PC-9 (cell line): Measurements from ENCODE around the gene EPB41L4B. TPM values are rescaled to one million over a fixed set of nuclear protein-coding genes. Genes with fewer than 3 reads are reported as not detected.

Experiments
- BruUV-seq: library from RNA; stranded (reverse); fragments of 400-500 nt; replicated peaks from 2 replicates; lab custom pipeline; 2021; lab: Mats Ljungman, UMichigan
- CTCF ChIA-PET: fragments of 300-600 bp; sonication (Branson Sonifier 250); formaldehyde crosslinking; loops from one replicate; lab custom pipeline; 2022; ENCODE audit warnings: antibody characterized with exemption; lab: Charles Lee
- POLR2A ChIA-PET: fragments of 300-600 bp; sonication (Branson Sonifier 250); formaldehyde crosslinking; loops from one replicate; lab custom pipeline; 2022; ENCODE audit warnings: antibody characterized with exemption; ENCODE audit not compliant: unreplicated experiment; lab: Charles Lee
- DNase-seq, 2 experiments: peaks; one replicate each; pipeline versions ENCODE4 v3.0.0 to v3.0.0-alpha.2; 2015 to 2022; ENCODE audit warnings: mixed read lengths in 1 of 2
- H2AFZ ChIP-seq: fragments of 200-600 bp; sonication (generic); 2 replicates; pipeline ENCODE4 v1.8.1; 2017; ENCODE audit warnings: antibody characterized with exemption
- H3F3A ChIP-seq: fragments of 200-600 bp; sonication (generic); 2 replicates; pipeline ENCODE4 v1.8.1; 2017; ENCODE audit warnings: antibody characterized with exemption, mild to moderate bottlenecking, low read depth; ENCODE audit not compliant: insufficient read depth
- H3K27ac ChIP-seq: fragments of 200-600 bp; sonication (generic); 2 replicates; pipeline ENCODE4 v1.6.1; 2016; ENCODE audit warnings: mixed run types
- H3K27me3 ChIP-seq: fragments of 200-600 bp; sonication (generic); 2 replicates; pipeline ENCODE4 v1.6.1; 2016; ENCODE audit warnings: low read depth, mixed run types; ENCODE audit not compliant: insufficient read depth
- H3K36me3 ChIP-seq: fragments of 200-600 bp; sonication (generic); 2 replicates; pipeline ENCODE4 v1.6.1; 2016; ENCODE audit warnings: low read depth, mixed run types
- H3K4me1 ChIP-seq: fragments of 200-600 bp; sonication (generic); replicated peaks from 2 replicates; pipeline ENCODE4 v1.6.1; 2016; ENCODE audit warnings: mixed run types; ENCODE audit not compliant: insufficient read depth
- H3K4me2 ChIP-seq: fragments of 200-600 bp; sonication (generic); 2 replicates; pipeline ENCODE4 v1.6.1; 2017; ENCODE audit warnings: mixed run types
- H3K4me3 ChIP-seq: fragments of 200-600 bp; sonication (generic); 2 replicates; pipeline ENCODE4 v1.6.1; 2016; ENCODE audit warnings: mixed run types
- H3K79me2 ChIP-seq: fragments of 200-600 bp; sonication (generic); 2 replicates; pipeline ENCODE4 v1.6.1; 2017; ENCODE audit warnings: low read depth, mixed run types
- H3K9me2 ChIP-seq: fragments of 200-600 bp; sonication (generic); 2 replicates; pipeline ENCODE4 v1.8.1; 2017; ENCODE audit warnings: mild to moderate bottlenecking; ENCODE audit not compliant: insufficient read depth
- H3K9me3 ChIP-seq: fragments of 200-600 bp; sonication (generic); 2 replicates; pipeline ENCODE4 v1.8.1; 2016; ENCODE audit warnings: low read depth; ENCODE audit not compliant: insufficient read depth
- H4K20me1 ChIP-seq: fragments of 200-600 bp; sonication (generic); 2 replicates; pipeline ENCODE4 v1.8.1; 2017; ENCODE audit not compliant: insufficient read depth
- EZH2 ChIP-seq: fragments of 200-600 bp; sonication (generic); IDR thresholded peaks from 2 replicates; pipeline ENCODE4 v1.8.0; 2017; ENCODE audit warnings: antibody characterized with exemption, low read depth
- intact Hi-C: fragments of 100-400 bp; cut with micrococcal nuclease; formaldehyde crosslinking; loops from one replicate; pipeline ENCODE4 v1.10.0; 2022; ENCODE audit not compliant: unreplicated experiment
- total RNA-seq: library from RNA; stranded (reverse); gene quantifications from 2 replicates; pipeline ENCODE4 v1.2.3, GENCODE V29; 2021
- TF ChIP-seq, protein P1 (sequence below): fragments of 200-600 bp; sonication (generic); conservative IDR thresholded peaks from 2 replicates; pipeline ENCODE4 v1.6.1; 2017; ENCODE audit warnings: mixed run types, antibody characterized with exemption, mild to moderate bottlenecking, moderate library complexity

Gene EPB41L4B
- total RNA-seq, 1 experiment from 2014 or later = 4.2 TPM

DNA sequence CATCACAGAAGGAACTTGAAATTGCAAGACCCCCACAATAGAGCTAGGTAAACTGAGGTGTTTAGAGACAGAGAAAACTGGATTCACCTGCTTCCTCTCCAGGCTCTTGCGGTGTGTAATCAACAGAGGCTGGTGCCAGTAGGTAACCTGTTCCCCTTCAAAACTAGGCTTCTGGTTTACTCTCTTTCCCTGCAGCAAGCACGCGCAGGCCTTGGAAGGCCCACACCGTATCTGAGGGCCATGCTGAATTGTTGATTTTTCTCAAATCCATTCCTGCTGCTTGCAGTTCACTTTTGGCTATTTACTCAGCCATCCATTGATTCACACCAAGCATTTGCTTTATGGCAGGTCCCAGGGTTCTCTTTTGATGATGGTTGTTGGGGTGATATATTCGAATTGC is 153.1 kb downstream of the EPB41L4B start:
- TF ChIP-seq, protein P1, sequence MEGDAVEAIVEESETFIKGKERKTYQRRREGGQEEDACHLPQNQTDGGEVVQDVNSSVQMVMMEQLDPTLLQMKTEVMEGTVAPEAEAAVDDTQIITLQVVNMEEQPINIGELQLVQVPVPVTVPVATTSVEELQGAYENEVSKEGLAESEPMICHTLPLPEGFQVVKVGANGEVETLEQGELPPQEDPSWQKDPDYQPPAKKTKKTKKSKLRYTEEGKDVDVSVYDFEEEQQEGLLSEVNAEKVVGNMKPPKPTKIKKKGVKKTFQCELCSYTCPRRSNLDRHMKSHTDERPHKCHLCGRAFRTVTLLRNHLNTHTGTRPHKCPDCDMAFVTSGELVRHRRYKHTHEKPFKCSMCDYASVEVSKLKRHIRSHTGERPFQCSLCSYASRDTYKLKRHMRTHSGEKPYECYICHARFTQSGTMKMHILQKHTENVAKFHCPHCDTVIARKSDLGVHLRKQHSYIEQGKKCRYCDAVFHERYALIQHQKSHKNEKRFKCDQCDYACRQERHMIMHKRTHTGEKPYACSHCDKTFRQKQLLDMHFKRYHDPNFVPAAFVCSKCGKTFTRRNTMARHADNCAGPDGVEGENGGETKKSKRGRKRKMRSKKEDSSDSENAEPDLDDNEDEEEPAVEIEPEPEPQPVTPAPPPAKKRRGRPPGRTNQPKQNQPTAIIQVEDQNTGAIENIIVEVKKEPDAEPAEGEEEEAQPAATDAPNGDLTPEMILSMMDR = no peak
- no peak for TF ChIP-seq EZH2
- Histone ChIP-seq H3K4me1 (no peaks in the 10 kb centered on the region), H3K36me3 (no peaks in the 10 kb centered on the region), H4K20me1 (no peaks in the 10 kb centered on the region), H3K9me3 (no peaks in the 10 kb centered on the region), H3K79me2 (no peaks in the 10 kb centered on the region), H3K27ac (no peak overlapping the region), H3K4me2 (no peak overlapping the region), H3K9me2 (no peaks in the 10 kb centered on the region), H2AFZ (no peak overlapping the region), H3K4me3 (no peak overlapping the region), H3F3A (no peaks in the 10 kb centered on the region), H3K27me3 (no peaks in the 10 kb centered on the region)
- DNase-seq = no peak
- POLR2A ChIA-PET = no interaction called here
- CTCF ChIA-PET = no interaction called here
- BruUV-seq = no TSS peak
- intact Hi-C loops = no loop called here

DNA sequence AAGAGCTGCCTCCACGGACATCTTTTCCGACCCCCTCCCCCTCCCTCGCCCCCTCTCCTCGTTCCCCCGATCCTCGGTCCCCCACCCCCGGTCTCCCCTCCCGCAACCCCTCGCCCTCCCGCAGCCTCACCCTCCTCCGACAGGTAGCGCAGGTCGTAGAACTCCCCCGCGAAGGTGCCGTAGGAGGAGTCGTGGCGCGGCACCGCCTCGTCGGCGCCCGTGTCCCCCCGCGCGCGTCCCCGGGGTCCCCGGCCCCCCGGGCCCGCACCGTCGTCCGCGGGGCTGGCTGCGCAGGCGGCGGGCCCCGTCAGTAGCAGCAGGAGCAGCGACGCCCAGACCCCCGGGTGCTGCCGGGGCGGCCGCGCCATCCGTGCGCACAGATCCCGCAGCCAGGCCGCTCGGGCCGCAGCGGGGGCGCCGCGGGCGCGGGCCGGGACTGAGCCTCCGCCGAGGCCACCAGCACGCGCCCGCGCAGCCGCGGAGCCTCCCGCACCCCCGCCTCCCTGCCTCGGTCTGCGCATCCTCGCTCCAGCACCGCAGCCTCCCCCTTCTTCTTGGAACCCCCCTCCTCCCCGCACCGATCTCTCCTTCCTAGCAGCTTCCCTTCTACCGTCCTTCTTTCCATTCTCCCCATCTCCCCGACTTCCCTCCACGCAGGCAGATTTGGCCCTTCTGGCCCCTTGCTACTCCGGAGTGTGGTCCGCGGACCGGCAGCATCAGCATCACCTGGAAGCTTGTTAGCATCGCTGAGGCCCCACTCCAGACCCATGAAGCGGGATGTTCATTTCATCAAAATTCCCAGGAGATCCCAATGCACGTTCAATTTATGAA is 153.9 kb downstream of the EPB41L4B start, which contains the start of gene FRRS1L:
TSS of gene FRRS1L (minus strand) at position 479 of the 831 bp plus-strand sequence. CDS start at position 368, 111 bp downstream.
- intact Hi-C loops = no loop called here
- H3K9me2 ChIP-seq = no peaks in the 10 kb centered on the region
- ChIA-PET POLR2A (no interaction called here), CTCF (no interaction called here)
- TF ChIP-seq, protein P1 = no peak
- no peak for TF ChIP-seq EZH2
- H3K4me3 ChIP-seq = no peak within 1 kb of the TSS
- H3K27ac ChIP-seq = no peak within 1 kb of the TSS
- BruUV-seq = no TSS peak
- no peaks in the 10 kb centered on the region for H3K27me3 ChIP-seq
- no peaks in the 10 kb centered on the region for H3F3A ChIP-seq
- no peaks in the 10 kb centered on the region for H3K4me1 ChIP-seq
- no peak for DNase-seq
- H3K4me2 ChIP-seq = no peak within 1 kb of the TSS
- no peaks in the 10 kb centered on the region for H3K79me2 ChIP-seq
- no peak within 1 kb of the TSS for H2AFZ ChIP-seq
- H3K36me3 ChIP-seq = no peaks in the 10 kb centered on the region
- H4K20me1 ChIP-seq = no peaks in the 10 kb centered on the region
- no peaks in the 10 kb centered on the region for H3K9me3 ChIP-seq

DNA sequence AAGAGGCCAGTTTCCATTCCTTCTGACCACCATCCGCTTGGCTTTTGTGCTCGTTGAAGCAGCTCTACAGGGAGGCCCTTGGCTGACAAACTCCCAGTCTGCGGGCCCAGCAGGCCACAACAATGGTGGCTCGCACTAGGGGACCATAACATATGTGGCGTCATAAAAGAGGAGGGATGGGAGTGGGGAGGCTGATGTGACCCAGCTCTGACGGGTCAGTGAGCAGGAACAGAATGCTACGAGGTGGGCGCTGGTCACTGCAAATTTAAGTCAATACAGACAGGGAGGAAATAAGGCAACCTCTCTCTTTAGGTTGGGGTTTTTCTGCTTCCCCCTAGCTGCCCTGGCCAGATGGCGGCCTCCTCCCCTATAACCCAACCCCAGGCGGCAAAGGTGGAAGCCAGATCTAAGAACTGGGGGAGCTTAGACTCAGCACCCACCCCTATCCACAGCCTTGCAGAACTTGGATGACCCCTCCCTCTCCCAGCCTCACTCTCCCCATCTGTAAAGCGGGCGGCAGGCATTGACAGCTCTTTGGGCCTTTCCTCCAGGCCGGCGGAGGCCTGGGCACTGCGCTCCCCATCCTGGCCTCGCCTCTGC is 154.6 kb downstream of the EPB41L4B start:
- TF ChIP-seq, protein P1 = no peak
- no peak for TF ChIP-seq EZH2
- POLR2A ChIA-PET = no interaction called here
- H3K36me3 ChIP-seq = no peaks in the 10 kb centered on the region

More for the DNA sequence above, 154.6 kb downstream of the EPB41L4B start:
- Histone ChIP-seq H3F3A (no peaks in the 10 kb centered on the region), H3K27me3 (no peaks in the 10 kb centered on the region), H4K20me1 (no peaks in the 10 kb centered on the region), H3K79me2 (no peaks in the 10 kb centered on the region), H2AFZ (no peak overlapping the region), H3K4me3 (no peak overlapping the region), H3K4me2 (no peak overlapping the region), H3K27ac (no peak overlapping the region), H3K9me3 (no peaks in the 10 kb centered on the region), H3K4me1 (no peaks in the 10 kb centered on the region), H3K9me2 (no peaks in the 10 kb centered on the region)
- no peak for DNase-seq
- BruUV-seq = no TSS peak
- CTCF ChIA-PET = no interaction called here
- intact Hi-C loops = no loop called here
